Right ventricle myocardium inferior (tissue), 1 donor: ENCODE measurements around the gene SDC3. TPM values are rescaled to one million over a fixed set of nuclear protein-coding genes. Genes with fewer than 3 reads are reported as not detected.
"Not testable (repeated sequence)": the region's sequence is repeated elsewhere in the genome, so short reads cannot be mapped to it uniquely, and the experiment has no call there.

Experiments
- ATAC-seq: fragments of 200-7000 bp; cut with Tn5 transposase; one replicate; pipeline ENCODE4 v1.9.1; 2020; ENCODE audit warnings: mild to moderate bottlenecking, moderate library complexity
- DNase-seq: peaks from one replicate; pipeline ENCODE4 v3.0.0; 2021; ENCODE audit errors: missing footprints
- intact Hi-C: fragments of 100-400 bp; cut with DNase I; formaldehyde crosslinking; loops from one replicate; pipeline ENCODE4 v1.11.0; 2022
- long read RNA-seq: library from polyadenylated mRNA; unstranded; transcript quantifications from one replicate; pipeline ENCODE4 v2.0.0, GENCODE V29; 2021
- total RNA-seq: library from RNA; stranded (reverse); fragmentation: NEBNext Ultra II Directional; extraction: Animal tissue kit (Norgen Biotek cat#: 25700); gene quantifications from one replicate; pipeline ENCODE4 v1.2.1, GENCODE V29; 2021
- donor health status: DM: no; HTN: yes; CAD: no; lungs with severe emphysema.

Gene SDC3, protein sequence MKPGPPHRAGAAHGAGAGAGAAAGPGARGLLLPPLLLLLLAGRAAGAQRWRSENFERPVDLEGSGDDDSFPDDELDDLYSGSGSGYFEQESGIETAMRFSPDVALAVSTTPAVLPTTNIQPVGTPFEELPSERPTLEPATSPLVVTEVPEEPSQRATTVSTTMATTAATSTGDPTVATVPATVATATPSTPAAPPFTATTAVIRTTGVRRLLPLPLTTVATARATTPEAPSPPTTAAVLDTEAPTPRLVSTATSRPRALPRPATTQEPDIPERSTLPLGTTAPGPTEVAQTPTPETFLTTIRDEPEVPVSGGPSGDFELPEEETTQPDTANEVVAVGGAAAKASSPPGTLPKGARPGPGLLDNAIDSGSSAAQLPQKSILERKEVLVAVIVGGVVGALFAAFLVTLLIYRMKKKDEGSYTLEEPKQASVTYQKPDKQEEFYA
- total RNA-seq: 28.5 TPM
- long read RNA-seq, partial matches to known transcripts: 0 of 24 reads
- long read RNA-seq, other reads (novel, unspliced or antisense): 24 of 24 reads

GRCh38 chr1:30908696-30909364, at the start of gene SDC3:
TSS of gene SDC3 (minus strand) at chr1:30908758. CDS start at chr1:30908586, 172 bp downstream.
- DNase-seq (peak; percentile 67), ATAC-seq (peak; percentile 53)
- intact Hi-C loops: loop anchor here (5.0 kb wide), 1 partner anchor 57 kb away; no protein-coding TSS in a partner anchor

GRCh38 chr1:30957560-30958222, 49.1 kb upstream of the SDC3 start:
- intact Hi-C loops: no loop called here
- DNase-seq (no peak), ATAC-seq (no peak)

GRCh38 chr1:30955448-30956015, 47.0 kb upstream of the SDC3 start:
- DNase-seq: no peak
- intact Hi-C loops: no loop called here
- no peak for ATAC-seq

DNA sequence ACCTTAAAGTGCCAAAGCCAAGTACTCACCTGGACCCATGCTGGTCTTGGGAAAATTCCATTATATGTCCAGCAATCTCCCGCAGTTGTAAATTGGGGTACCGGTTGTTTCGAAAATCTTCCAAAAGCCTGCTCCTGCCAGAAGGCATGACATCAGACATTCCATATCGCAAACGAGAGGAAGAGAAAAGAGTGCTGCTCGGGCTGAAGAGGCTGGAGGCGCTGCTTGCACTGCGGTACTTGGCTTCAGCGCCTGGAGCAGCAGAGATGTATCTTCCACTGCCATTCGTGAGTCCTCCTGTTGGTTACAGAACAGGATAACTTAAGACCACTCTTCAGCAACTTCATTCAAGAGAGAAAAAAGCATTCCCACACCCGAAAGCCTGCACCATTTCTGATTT, 45.1 kb upstream of the SDC3 start:
- intact Hi-C loops: no loop called here
- ATAC-seq: no peak
- DNase-seq: no peak

GRCh38 chr1:30952098-30952497, 43.5 kb upstream of the SDC3 start:
- intact Hi-C loops: no loop called here
- ATAC-seq (no peak), DNase-seq (no peak)

- ATAC-seq: no peak
- intact Hi-C loops: no loop called here
- DNase-seq: no peak
Measured at GRCh38 chr1:30950700-30951099, 42.1 kb upstream of the SDC3 start.

GRCh38 chr1:30950053-30950452, 41.5 kb upstream of the SDC3 start:
- intact Hi-C loops: no loop called here
- ATAC-seq (no peak), DNase-seq (no peak)

- intact Hi-C loops, DNase-seq, ATAC-seq: not testable (repeated sequence)
Measured at GRCh38 chr1:30949487-30949838, 40.9 kb upstream of the SDC3 start.

- DNase-seq, intact Hi-C loops: not testable (repeated sequence)
Measured at GRCh38 chr1:30948813-30949486, 40.4 kb upstream of the SDC3 start.

GRCh38 chr1:30948278-30948677, 39.7 kb upstream of the SDC3 start:
- ATAC-seq (no peak), DNase-seq (no peak)
- intact Hi-C loops: no loop called here

More at GRCh38 chr1:30948813-30949486, 40.4 kb upstream of the SDC3 start:
- ATAC-seq: not testable (repeated sequence)

- intact Hi-C loops: no loop called here
- ATAC-seq: no peak
- no peak for DNase-seq
Measured at GRCh38 chr1:30947212-30947611, 38.7 kb upstream of the SDC3 start.

- intact Hi-C loops: no loop called here
- no peak for ATAC-seq
- no peak for DNase-seq
Measured at GRCh38 chr1:30942326-30942963, 33.9 kb upstream of the SDC3 start.

GRCh38 chr1:30940541-30940940, 32.0 kb upstream of the SDC3 start:
- intact Hi-C loops: no loop called here
- ATAC-seq: no peak
- no peak for DNase-seq

DNA sequence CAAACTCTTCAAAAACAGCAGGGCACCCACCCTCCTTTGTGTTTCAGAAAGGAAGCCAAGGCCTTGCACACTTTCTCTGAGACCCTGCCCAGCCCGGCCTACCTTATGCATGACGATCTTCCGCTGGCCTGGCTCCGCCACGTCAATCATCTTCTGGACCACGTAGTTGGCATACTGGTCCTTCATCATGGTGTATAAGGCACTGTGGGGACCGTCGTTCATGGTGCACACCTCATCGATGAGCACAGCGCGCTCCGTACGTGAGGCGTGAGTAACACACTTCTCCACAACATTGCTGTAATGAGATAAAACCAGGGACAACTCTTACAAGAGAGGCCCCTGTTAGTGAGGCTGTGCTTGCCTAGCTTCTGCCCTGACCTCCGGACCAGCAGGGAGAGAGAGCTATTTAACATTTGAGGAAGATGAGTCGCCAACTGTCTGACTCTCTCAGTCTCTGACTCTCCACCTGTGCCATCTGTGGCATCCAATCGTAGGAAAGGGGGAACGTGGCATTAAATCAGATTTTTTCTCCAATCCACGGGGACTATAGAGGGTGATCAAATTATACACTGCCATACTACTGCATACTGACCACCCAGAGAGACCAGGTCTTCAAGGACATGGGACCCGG, 28.1 kb upstream of the SDC3 start:
- intact Hi-C loops: no loop called here
- ATAC-seq (no peak), DNase-seq (no peak)

DNA sequence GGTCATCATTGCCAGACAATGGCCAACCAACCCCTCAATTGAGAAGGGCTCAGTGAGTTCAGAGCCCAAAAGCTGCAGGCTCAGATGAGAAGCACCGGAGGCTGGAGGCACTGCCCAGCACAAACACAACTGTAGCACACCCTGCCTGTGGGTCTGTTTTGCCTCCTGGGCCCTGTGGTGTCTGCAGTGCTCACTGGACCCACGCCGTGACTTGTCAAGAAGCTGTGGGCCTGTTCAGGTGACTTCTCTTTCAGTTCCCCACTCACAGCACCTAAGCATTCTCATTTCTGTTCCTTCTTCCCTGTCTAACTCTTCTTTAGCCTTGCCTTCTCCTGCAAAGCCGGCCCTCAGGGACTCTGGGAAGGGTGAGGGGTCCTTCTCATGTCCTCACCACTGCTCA, 27.2 kb upstream of the SDC3 start:
- DNase-seq, ATAC-seq, intact Hi-C loops: not testable (repeated sequence)

DNA sequence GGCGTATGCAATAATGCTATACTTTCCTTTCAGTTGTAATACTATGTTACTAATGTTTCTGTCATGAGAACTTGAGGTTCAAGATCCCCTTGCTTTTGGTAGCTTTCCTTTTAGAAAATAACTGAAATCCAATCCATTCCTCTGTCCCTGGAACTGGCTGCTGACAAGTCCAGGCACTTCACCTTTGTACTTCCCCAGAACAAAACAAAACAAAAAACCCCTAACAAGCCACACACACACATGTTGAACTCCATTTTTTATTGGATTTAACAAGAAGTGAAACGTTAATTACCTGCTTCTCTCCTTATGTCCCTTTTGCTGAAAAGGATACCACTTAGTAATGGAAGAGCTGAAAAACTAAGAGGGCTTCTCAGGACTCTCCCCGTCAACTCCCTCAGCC, 26.1 kb upstream of the SDC3 start:
- no peak for DNase-seq
- ATAC-seq: no peak
- intact Hi-C loops: no loop called here

GRCh38 chr1:30933874-30934252, 25.3 kb upstream of the SDC3 start:
- DNase-seq (no peak), ATAC-seq (no peak)
- intact Hi-C loops: no loop called here

DNA sequence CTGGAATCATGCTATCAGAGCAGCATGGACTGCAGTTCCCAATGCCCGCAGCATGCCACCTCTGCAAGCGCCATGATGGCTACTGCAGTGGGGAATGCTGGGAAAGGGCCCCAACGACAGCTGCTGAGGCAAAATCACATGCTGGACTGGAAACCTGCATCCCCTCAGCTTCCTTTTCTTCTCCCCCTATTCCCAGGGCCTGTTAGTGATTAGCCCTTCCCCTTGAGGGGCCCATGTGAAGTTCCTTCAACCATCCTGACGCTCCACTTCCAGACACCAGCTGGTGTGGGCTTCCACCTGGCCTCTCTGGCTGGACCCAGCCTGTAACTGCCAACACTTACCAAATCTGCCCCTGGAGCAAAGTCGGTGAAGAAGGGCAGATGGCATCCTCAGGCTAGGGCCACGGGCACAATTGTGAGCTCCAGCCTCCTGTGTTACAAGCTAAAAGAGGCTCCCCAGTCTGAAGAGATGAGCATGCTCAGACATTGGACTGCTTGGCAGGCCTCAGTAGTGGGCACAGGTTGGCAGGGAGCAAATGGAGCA, 22.1 kb upstream of the SDC3 start:
- no peak for ATAC-seq
- intact Hi-C loops: no loop called here

More for the DNA sequence above, 22.1 kb upstream of the SDC3 start:
- DNase-seq: no peak
